ENCODE results near the gene PRR14L. TPM values are rescaled to one million over a fixed set of nuclear protein-coding genes. Genes with fewer than 3 reads are reported as not detected.

PRR14L gene
- total and polyA plus RNA-seq, 2 of the 13 experiments (the other 11 are each of a cell fraction or from before 2014, with no cell fraction given): 6.6 to 16.5 TPM

- TF ChIP-seq ATF6 (CRISPR knock-in tag; conservative IDR thresholded peaks at IDR 0.05) (peak; percentile 38; the same call in 1 of the 2 replicates), GZF1 (CRISPR knock-in tag; IDR thresholded peaks at IDR 0.05) (0 out of 2 replicates have a peak, but pooled peaks have one; percentile 69), KDM4B (CRISPR knock-in tag; IDR thresholded peaks at IDR 0.05) (peak; percentile 21; the same call in 1 of the 2 replicates), TRAFD1 (CRISPR knock-in tag; IDR thresholded peaks at IDR 0.05; ENCODE audit: borderline replicate concordance) (no peak), ZNF543 (CRISPR knock-in tag; IDR thresholded peaks at IDR 0.05) (no peak), TFDP2 (CRISPR knock-in tag; IDR thresholded peaks at IDR 0.05) (0 out of 2 replicates have a peak, but pooled peaks have one; percentile 23), GATAD1 (CRISPR knock-in tag; IDR thresholded peaks at IDR 0.05) (peak; percentile 15; the same call in 1 of the 2 replicates), PCBP2 (optimal IDR thresholded peaks at IDR 0.05; ENCODE audit: low read depth, low read length, poor library complexity, severe bottlenecking) (no peak), CREM (IDR thresholded peaks at IDR 0.05) (no peak), CREM (CRISPR knock-in tag; IDR thresholded peaks at IDR 0.05) (no peak), ZNF670 (CRISPR knock-in tag; IDR thresholded peaks at IDR 0.05; ENCODE audit: borderline replicate concordance) (no peak), E2F5 (CRISPR knock-in tag; conservative IDR thresholded peaks at IDR 0.05) (no peak), NR2F6 (IDR thresholded peaks at IDR 0.05) (0 out of 2 replicates have a peak, but pooled peaks have one; percentile 13), NR2F6 (CRISPR knock-in tag; IDR thresholded peaks at IDR 0.05) (peak; percentile 35; the same call in 1 of the 2 replicates), CCDC6 (CRISPR knock-in tag; IDR thresholded peaks at IDR 0.05) (peak; percentile 50; the same call in 1 of the 2 replicates), NFE2L2 (IDR thresholded peaks at IDR 0.05; ENCODE audit: low read length) (no peak), ZSCAN25 (CRISPR knock-in tag; IDR thresholded peaks at IDR 0.05) (0 out of 2 replicates have a peak, but pooled peaks have one; percentile 5), RARA (CRISPR knock-in tag; IDR thresholded peaks at IDR 0.05) (peak; percentile 50), XRCC5 (optimal IDR thresholded peaks at IDR 0.05; ENCODE audit: low read length) (peak; percentile 20), SOX5 (CRISPR knock-in tag; IDR thresholded peaks at IDR 0.05; ENCODE audit: borderline replicate concordance) (peak; percentile 9; the same call in 1 of the 2 replicates), RXRB (CRISPR knock-in tag; IDR thresholded peaks at IDR 0.05; ENCODE audit: borderline replicate concordance) (peak; percentile 50; the same call in 1 of the 2 replicates)
Measured at GRCh38 chr22:31753005-31753633, 3.2 kb upstream of the PRR14L start (continued).

All from HepG2 (cell line).